Liver (tissue), 9 donors: ENCODE data around the gene GNPTAB. TPM values are rescaled to one million over a fixed set of nuclear protein-coding genes. Genes with fewer than 3 reads are reported as not detected.

Experiments used
- DNase-seq: peaks from one replicate; pipeline ENCODE4 v3.0.0-alpha.2; 2017; ENCODE audit warnings: low spot score
- H3K27ac ChIP-seq, 2 donors: one replicate each; pipeline ENCODE4 v1.7.0; 2013; ENCODE audit warnings: inconsistent platforms in 2 of 2, low read length in 2 of 2, control low read depth in 1 of 2, low read depth in 1 of 2, mild to moderate bottlenecking in 1 of 2
- H3K27me3 ChIP-seq, 4 donors: one replicate each; pipeline versions ENCODE4 v1.6.1 to v1.7.0; 2013; ENCODE audit warnings: low read length in 3 of 4, inconsistent platforms in 1 of 4, mild to moderate bottlenecking in 1 of 4, moderate library complexity in 1 of 4; ENCODE audit not compliant: control insufficient read depth in 4 of 4, insufficient read depth in 4 of 4
- H3K36me3 ChIP-seq, 4 donors: one replicate each; pipeline versions ENCODE4 v1.6.1 to v1.7.0; 2013; ENCODE audit warnings: low read length in 3 of 4, mild to moderate bottlenecking in 3 of 4, low read depth in 1 of 4, moderate library complexity in 1 of 4; ENCODE audit not compliant: control insufficient read depth in 4 of 4, insufficient read depth in 3 of 4
- H3K4me1 ChIP-seq, 4 donors: one replicate each; pipeline versions ENCODE4 v1.6.1 to v1.7.0; 2013; ENCODE audit warnings: low read length in 3 of 4, mild to moderate bottlenecking in 3 of 4, moderate library complexity in 1 of 4; ENCODE audit not compliant: control insufficient read depth in 4 of 4, insufficient read depth in 4 of 4
- H3K4me3 ChIP-seq, 3 donors: one replicate each; pipeline versions ENCODE4 v1.6.1 to v1.7.0; 2013; ENCODE audit warnings: low read length in 3 of 3, control low read depth in 1 of 3, low read depth in 1 of 3, mild to moderate bottlenecking in 1 of 3
- H3K9ac ChIP-seq, 2 donors: one replicate each; pipeline ENCODE4 v1.7.0; 2013; ENCODE audit warnings: low read length in 2 of 2, mild to moderate bottlenecking in 2 of 2, moderate library complexity in 2 of 2, control low read depth in 1 of 2, low read depth in 1 of 2
- H3K9me3 ChIP-seq, 4 donors: one replicate each; pipeline versions ENCODE4 v1.6.1 to v1.7.0; 2013; ENCODE audit warnings: low read length in 3 of 4; ENCODE audit not compliant: control insufficient read depth in 4 of 4
- EGR1 ChIP-seq, 2 donors: IDR thresholded peaks; 2 replicates each; pipeline ENCODE4 v1.6.1; 2016 to 2018; ENCODE audit warnings: antibody characterized with exemption in 2 of 2, low read depth in 2 of 2
- FOXA1 ChIP-seq: IDR thresholded peaks from 2 replicates; pipeline ENCODE4 v1.6.1; 2016; ENCODE audit warnings: antibody characterized with exemption
- FOXA2 ChIP-seq: IDR thresholded peaks from 2 replicates; pipeline ENCODE4 v1.6.1; 2016; ENCODE audit warnings: antibody characterized with exemption
- GABPA ChIP-seq, 2 donors: IDR thresholded peaks in 1 of 2; conservative IDR thresholded peaks in 1 of 2; 2 replicates each; pipeline ENCODE4 v1.6.1; 2016; ENCODE audit warnings: antibody characterized with exemption in 2 of 2, mild to moderate bottlenecking in 1 of 2, moderate library complexity in 1 of 2
- HNF4A ChIP-seq, 2 donors: conservative IDR thresholded peaks; 2 replicates each; pipeline ENCODE4 v1.6.1; 2016; ENCODE audit warnings: antibody characterized with exemption in 2 of 2, mild to moderate bottlenecking in 2 of 2
- HNF4G ChIP-seq: IDR thresholded peaks from 2 replicates; pipeline ENCODE4 v1.6.1; 2016; ENCODE audit warnings: antibody characterized with exemption
- JUND ChIP-seq, 2 donors: IDR thresholded peaks; 2 replicates each; pipeline ENCODE4 v1.6.1; 2016; ENCODE audit warnings: antibody characterized with exemption in 2 of 2
- NR2F2 ChIP-seq: IDR thresholded peaks from 2 replicates; pipeline ENCODE4 v1.6.1; 2016; ENCODE audit warnings: antibody characterized with exemption
- RAD21 ChIP-seq, 2 donors: IDR thresholded peaks; 2 replicates each; pipeline ENCODE4 v1.6.1; 2016; ENCODE audit warnings: antibody characterized with exemption in 2 of 2, mild to moderate bottlenecking in 2 of 2
- RXRA ChIP-seq, 2 donors: IDR thresholded peaks; 2 replicates each; pipeline ENCODE4 v1.6.1; 2017 to 2018; ENCODE audit warnings: antibody characterized with exemption in 2 of 2, mild to moderate bottlenecking in 1 of 2
- SP1 ChIP-seq: IDR thresholded peaks from 2 replicates; pipeline ENCODE4 v1.6.1; 2018; ENCODE audit warnings: antibody characterized with exemption, mild to moderate bottlenecking
- TAF1 ChIP-seq: conservative IDR thresholded peaks from 2 replicates; pipeline ENCODE4 v1.6.1; 2016; ENCODE audit warnings: antibody characterized with exemption, mild to moderate bottlenecking
- YY1 ChIP-seq: IDR thresholded peaks from 2 replicates; pipeline ENCODE4 v1.6.1; 2016; ENCODE audit warnings: antibody characterized with exemption, mild to moderate bottlenecking
- WGBS: extraction: QIAGEN DNeasy Blood & Tissue Kit; methylation state at CpG from one replicate; pipeline ENCODE4 v1.1.7; 2013; 5-methylcytosine and 5-hydroxymethylcytosine counted together
- polyA plus RNA-seq, 2 donors: library from polyadenylated mRNA; stranded (reverse) in 1 of 2; unstranded in 1 of 2; fragments of 200-250 nt in 1 of 2; fragments of >200 nt in 1 of 2; fragmentation: Nextera tagmentation in 1 of 2; extraction: Ambion mirVana in 1 of 2; gene quantifications; one replicate each; pipeline versions ENCODE4 v1.2.1 to v1.2.3, GENCODE V29; 2013 to 2015
- total RNA-seq, 2 donors: library from RNA; depleted of rRNA; stranded (reverse); fragments of >200 nt; gene quantifications; one replicate each; pipeline ENCODE4 v1.2.3, GENCODE V29; 2014
- TF ChIP-seq, protein P1 (sequence below): fragments of 150-350 bp; IDR thresholded peaks from 2 replicates; pipeline ENCODE4 v1.5.1; 2017; ENCODE audit warnings: improper control_type of control experiment, low read depth, low read length; ENCODE audit not compliant: missing input control
- TF ChIP-seq, protein P2 (sequence below): IDR thresholded peaks from 2 replicates; pipeline ENCODE4 v1.6.1; 2016; ENCODE audit warnings: antibody characterized with exemption
- TF ChIP-seq, protein P3 (sequence below): IDR thresholded peaks from 2 replicates; pipeline ENCODE4 v1.6.1; 2016; ENCODE audit warnings: antibody characterized with exemption, mild to moderate bottlenecking
- TF ChIP-seq, protein P4 (sequence below): IDR thresholded peaks from 2 replicates; pipeline ENCODE4 v1.6.1; 2016; ENCODE audit warnings: antibody characterized with exemption
- TF ChIP-seq, protein P5 (sequence below): IDR thresholded peaks from 2 replicates; pipeline ENCODE4 v1.6.1; 2016; ENCODE audit warnings: antibody characterized with exemption
- donor health status: healthy.
- donor health status: healthy.
- donor health status: healthy.
- donor health status: healthy.
- donor health status: healthy.

GNPTAB gene
- total and polyA plus RNA-seq, 4 donors = 4.6 to 11.1 (median 7.7) TPM

DNA sequence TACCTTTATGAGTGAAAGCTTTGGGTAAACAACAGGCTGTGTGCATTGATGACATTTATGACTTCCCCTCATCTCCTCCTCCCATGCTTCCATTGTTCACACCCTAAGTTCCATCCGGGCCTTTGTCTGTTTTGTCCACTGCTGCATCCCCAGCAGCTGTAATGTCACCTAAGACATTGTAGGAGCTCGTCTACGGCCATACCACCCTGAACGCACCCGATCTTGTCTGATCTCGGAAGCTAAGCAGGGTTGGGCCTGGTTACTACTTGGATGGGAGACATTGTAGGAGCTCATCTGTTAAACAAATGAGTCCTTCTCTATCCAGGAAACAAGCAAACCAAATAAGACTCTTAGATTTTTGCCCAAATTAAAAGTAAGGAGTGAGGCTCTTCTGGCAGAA, 51.1 kb downstream of the GNPTAB start:
- Histone ChIP-seq H3K9ac (no peak overlapping the region), H3K4me1 (no peaks in the 10 kb centered on the region), H3K4me3 (no peak overlapping the region), H3K9me3 (no peaks in the 10 kb centered on the region), H3K27me3 (no peaks in the 10 kb centered on the region), H3K36me3 (peaks cover 0 to 5% (median 0%) of the 10 kb centered on the region in 4 donors), H3K27ac (no peak overlapping the region)
- TF ChIP-seq NR2F2 (no peak), JUND (IDR thresholded peaks at IDR 0.05) (no peak), HNF4G (no peak), FOXA1 (no peak), YY1 (no peak), RXRA (IDR thresholded peaks at IDR 0.05) (no peak), SP1 (no peak), FOXA2 (no peak), RAD21 (IDR thresholded peaks at IDR 0.05) (no peak), GABPA (IDR thresholded peaks at IDR 0.05 in 1 of 2, conservative IDR thresholded peaks at IDR 0.05 in 1 of 2) (no peak), EGR1 (IDR thresholded peaks at IDR 0.05; ENCODE audit: low read depth in 2 of 2) (no peak), TAF1 (no peak), HNF4A (conservative IDR thresholded peaks at IDR 0.05) (no peak)
- TF ChIP-seq, protein P1, sequence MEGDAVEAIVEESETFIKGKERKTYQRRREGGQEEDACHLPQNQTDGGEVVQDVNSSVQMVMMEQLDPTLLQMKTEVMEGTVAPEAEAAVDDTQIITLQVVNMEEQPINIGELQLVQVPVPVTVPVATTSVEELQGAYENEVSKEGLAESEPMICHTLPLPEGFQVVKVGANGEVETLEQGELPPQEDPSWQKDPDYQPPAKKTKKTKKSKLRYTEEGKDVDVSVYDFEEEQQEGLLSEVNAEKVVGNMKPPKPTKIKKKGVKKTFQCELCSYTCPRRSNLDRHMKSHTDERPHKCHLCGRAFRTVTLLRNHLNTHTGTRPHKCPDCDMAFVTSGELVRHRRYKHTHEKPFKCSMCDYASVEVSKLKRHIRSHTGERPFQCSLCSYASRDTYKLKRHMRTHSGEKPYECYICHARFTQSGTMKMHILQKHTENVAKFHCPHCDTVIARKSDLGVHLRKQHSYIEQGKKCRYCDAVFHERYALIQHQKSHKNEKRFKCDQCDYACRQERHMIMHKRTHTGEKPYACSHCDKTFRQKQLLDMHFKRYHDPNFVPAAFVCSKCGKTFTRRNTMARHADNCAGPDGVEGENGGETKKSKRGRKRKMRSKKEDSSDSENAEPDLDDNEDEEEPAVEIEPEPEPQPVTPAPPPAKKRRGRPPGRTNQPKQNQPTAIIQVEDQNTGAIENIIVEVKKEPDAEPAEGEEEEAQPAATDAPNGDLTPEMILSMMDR = no peak
- TF ChIP-seq, protein P2, sequence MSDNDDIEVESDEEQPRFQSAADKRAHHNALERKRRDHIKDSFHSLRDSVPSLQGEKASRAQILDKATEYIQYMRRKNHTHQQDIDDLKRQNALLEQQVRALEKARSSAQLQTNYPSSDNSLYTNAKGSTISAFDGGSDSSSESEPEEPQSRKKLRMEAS = no peak
- TF ChIP-seq, protein P3, sequence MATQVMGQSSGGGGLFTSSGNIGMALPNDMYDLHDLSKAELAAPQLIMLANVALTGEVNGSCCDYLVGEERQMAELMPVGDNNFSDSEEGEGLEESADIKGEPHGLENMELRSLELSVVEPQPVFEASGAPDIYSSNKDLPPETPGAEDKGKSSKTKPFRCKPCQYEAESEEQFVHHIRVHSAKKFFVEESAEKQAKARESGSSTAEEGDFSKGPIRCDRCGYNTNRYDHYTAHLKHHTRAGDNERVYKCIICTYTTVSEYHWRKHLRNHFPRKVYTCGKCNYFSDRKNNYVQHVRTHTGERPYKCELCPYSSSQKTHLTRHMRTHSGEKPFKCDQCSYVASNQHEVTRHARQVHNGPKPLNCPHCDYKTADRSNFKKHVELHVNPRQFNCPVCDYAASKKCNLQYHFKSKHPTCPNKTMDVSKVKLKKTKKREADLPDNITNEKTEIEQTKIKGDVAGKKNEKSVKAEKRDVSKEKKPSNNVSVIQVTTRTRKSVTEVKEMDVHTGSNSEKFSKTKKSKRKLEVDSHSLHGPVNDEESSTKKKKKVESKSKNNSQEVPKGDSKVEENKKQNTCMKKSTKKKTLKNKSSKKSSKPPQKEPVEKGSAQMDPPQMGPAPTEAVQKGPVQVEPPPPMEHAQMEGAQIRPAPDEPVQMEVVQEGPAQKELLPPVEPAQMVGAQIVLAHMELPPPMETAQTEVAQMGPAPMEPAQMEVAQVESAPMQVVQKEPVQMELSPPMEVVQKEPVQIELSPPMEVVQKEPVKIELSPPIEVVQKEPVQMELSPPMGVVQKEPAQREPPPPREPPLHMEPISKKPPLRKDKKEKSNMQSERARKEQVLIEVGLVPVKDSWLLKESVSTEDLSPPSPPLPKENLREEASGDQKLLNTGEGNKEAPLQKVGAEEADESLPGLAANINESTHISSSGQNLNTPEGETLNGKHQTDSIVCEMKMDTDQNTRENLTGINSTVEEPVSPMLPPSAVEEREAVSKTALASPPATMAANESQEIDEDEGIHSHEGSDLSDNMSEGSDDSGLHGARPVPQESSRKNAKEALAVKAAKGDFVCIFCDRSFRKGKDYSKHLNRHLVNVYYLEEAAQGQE = no peak
- TF ChIP-seq, protein P4, sequence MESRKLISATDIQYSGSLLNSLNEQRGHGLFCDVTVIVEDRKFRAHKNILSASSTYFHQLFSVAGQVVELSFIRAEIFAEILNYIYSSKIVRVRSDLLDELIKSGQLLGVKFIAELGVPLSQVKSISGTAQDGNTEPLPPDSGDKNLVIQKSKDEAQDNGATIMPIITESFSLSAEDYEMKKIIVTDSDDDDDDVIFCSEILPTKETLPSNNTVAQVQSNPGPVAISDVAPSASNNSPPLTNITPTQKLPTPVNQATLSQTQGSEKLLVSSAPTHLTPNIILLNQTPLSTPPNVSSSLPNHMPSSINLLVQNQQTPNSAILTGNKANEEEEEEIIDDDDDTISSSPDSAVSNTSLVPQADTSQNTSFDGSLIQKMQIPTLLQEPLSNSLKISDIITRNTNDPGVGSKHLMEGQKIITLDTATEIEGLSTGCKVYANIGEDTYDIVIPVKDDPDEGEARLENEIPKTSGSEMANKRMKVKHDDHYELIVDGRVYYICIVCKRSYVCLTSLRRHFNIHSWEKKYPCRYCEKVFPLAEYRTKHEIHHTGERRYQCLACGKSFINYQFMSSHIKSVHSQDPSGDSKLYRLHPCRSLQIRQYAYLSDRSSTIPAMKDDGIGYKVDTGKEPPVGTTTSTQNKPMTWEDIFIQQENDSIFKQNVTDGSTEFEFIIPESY = no peak
- TF ChIP-seq, protein P5, sequence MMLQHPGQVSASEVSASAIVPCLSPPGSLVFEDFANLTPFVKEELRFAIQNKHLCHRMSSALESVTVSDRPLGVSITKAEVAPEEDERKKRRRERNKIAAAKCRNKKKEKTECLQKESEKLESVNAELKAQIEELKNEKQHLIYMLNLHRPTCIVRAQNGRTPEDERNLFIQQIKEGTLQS = no peak
- 94% methylated on average over 6 of the region's 6 CpGs for WGBS
- no peak for DNase-seq
